RKO (cell line): ENCODE measurements around the gene THTPA.

Experiments
- DNase-seq: peaks from one replicate; pipeline ENCODE4 v3.0.0-alpha.2; 2016; ENCODE audit warnings: low spot score

Gene THTPA, protein sequence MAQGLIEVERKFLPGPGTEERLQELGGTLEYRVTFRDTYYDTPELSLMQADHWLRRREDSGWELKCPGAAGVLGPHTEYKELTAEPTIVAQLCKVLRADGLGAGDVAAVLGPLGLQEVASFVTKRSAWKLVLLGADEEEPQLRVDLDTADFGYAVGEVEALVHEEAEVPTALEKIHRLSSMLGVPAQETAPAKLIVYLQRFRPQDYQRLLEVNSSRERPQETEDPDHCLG

GRCh38 chr14:23555882-23556699 is at the start of gene THTPA:
Gene THTPA, plus strand, starts transcription at chr14:23556271. Its CDS starts 487 bp downstream, at chr14:23556758.
- DNase-seq = peak; percentile 92

- no peak for DNase-seq
Measured at GRCh38 chr14:23512156-23512555, 43.9 kb upstream of the THTPA start.

DNA sequence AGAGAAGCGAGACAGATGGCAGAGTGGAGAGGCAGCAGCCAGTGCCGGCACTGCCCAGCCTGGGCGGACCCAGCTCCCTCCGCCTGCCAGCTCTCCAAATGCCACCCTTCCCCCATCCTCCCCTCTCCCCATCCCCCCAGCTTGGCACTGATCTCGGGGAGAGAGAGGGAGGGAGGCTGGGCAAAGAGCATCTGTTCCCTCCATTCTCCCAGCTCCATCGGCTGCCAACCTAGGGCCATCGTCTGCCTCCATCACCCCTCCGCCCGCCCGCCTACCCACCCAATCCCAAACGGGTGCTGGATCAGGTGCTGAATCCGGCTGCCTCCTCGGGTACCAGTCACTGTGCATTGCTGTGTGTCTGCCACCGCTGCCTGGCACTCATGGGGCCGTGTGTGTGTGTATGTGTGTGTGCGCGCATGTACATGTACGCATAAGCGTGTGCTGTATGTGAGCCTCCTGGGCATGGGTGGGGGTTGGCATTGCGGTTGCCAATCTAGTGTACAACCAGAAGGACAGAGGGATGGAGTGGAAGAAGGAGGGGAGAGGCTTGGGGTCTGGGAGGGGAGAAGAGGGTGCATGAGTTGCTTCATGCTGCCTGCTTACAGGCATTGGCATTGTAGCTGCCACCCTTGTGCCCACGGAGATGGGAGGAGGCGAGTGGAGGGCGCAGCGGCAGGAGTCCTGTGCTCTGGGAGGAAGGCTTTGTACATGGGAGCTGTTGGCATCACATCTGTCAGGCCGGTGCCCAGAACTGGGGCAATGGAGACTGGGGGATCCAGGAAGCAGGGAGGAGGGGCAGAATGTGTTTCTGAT is 42.9 kb upstream of the THTPA start:
- no peak for DNase-seq

DNA sequence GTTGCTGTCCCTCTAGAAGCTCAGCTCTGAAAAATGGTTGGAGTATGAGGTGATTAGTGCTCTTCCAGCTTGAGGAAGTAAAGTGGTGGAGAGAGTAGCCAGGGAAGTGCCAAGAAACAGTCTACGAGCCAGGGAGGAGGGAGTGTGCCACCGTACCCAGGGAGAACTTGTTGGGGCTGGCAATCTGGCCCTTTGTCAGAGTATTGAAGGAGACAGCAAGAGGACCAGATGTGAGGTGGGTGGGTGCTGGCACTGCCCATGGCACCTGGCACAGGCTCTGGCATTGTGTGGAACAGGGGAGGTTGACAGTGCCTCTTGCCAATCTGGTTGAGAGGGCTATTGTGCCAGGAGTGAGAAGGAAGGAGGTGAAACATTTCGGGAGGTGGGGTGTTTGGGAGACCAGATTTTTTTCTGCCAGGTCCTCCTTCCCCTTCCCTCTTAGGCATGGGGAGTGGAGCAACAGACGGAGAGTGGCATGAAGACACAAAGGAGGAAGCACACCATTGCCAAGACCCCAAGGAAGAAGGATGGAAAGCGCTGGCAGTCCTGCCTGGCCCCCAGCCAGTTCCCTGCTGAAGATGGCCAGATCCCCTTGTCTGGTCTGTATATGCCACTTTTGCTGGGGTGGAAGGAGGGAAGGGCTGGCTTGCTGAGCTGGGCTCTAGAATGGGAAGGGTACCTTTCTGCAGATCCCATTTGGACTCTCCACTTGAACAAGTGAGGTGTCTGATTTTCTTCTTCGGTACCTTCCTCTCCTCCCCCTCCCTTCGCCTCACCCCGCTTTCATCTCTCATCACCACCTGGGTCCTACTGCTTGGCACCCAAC is 42.0 kb upstream of the THTPA start:
- no peak for DNase-seq

- no peak for DNase-seq
Measured at GRCh38 chr14:23514644-23514957, 41.5 kb upstream of the THTPA start.

DNA sequence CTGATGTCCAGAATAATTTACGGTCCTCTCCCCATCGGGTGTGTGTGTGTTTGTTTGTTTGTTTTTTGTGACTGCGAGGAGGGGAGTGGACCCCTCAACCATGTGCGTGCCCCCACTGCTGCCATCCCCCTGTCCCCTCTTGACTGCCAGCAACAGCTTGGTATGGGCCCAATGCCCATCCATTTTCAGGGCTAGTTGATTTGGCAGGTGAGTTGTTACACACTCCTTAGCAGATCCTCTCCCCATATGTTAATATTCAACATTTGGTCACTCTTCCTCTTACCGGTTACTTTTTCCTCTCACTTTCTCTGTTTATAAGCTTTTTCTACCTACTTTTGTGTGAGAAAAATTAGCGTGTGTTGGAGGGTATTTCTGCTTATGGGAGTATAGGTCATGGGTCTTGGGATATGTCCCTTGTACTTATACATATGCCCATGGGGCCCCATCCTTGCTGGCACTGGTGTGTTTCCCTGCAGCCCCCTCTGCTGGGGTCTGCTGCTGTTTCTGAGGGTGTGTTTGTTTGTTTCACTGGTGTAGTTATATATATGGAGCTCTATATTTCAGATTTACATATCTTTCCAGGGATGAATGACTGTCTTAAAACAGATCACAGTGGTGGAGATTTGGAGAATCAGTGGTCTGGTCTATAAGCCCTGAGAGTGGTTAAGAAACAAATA is 38.3 kb upstream of the THTPA start:
- DNase-seq = no peak

- no peak for DNase-seq
Measured at GRCh38 chr14:23518709-23519108, 37.4 kb upstream of the THTPA start.

- no peak for DNase-seq
Measured at GRCh38 chr14:23520899-23521533, 35.1 kb upstream of the THTPA start.

GRCh38 chr14:23521785-23522640 is 34.1 kb upstream of the THTPA start:
- no peak for DNase-seq

GRCh38 chr14:23522643-23523198 is 33.4 kb upstream of the THTPA start:
- no peak for DNase-seq

- DNase-seq = no peak
Measured at GRCh38 chr14:23523229-23524016, 32.6 kb upstream of the THTPA start.

DNA sequence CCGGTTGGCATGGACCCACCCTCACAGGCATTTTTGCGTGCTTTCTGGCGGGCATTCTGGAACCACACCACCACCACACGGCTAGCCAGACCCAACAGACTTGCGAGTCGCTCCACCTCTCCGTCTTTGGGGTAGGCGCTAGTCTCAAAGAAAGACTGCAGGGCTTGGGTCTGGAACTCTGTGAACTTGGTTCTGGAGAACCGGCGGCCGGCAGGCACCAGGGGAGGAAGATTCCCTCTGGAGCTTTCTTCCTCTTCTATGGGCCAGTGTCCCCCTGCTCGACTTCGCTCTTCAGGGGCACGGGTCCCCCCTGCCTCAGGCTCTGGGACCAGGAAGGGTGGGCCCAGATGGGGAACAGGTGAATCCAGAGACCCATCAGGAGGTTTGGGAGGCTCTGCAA is 31.1 kb upstream of the THTPA start:
- no peak for DNase-seq

- no peak for DNase-seq
Measured at GRCh38 chr14:23525611-23526010, 30.5 kb upstream of the THTPA start.

DNA sequence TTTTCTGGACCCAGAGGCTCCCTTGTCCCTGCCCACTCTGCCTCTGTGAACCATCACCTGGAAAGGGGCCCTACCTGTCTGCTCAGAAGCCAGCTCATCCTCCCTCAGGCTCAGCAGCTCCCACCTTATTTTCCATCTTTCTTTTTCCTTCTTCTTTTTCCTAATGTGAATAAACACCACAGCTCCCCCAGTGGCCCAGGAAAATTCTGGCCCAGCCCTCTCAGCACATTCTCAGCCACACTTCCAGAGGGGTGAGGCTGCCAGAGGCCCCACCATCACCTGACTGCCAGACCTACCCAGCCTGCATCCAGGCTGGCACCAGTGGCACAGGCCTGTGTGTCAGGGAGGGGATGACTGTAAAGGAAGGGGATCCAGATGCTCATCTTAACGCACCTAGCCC is 27.5 kb upstream of the THTPA start:
- no peak for DNase-seq

DNA sequence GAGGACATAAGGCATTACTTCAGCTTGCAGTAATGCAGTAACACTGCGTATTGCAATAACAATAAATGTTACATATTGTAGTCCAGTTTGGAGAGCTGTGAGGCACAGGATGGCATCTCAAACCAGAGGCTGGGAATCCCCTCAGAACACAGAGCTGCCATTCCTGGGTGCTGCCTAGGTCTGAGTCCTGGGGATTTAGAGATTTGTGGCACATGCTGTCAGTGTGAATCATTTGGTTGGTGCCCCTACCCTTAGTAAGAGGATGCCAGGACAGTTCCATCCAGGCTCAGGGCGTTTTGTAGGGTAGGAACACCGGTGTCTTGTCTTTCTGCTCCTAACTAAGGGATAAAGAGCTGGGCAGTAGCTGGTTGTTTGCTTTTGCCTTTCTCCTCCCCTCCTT is 27.1 kb upstream of the THTPA start:
- DNase-seq = no peak

DNA sequence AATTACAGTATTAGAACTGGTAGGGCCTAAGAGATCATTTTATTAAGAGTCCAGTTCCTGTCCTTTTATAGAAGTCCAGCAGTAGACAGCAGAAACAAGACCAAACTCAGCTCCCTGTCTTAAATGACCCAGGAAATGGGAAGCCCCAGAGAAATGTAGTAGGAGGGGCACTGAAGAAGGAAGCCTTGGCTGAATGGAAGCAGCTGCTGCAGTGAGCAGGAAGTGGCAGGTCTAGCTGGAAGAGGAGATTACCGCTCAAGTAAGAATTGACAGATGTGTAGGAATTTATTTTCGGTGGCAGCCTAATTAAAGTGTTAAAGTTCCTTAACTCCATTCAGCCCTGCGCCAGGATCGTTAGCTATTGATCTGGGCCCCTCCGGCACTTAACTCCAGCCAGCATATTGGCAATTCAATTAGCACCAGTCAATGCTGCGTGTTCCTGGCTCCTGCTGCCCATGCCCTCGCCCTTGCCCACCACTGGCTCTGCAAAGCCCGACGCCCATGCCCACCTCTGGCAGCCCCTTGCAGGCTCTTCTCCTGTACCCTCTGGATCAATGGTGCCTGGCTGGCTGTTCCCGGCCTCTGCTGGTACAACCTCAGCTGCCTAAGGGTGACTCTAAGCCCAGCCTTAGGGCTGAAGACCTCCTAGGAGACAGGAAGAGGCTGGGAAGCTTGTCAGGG is 25.6 kb upstream of the THTPA start:
- DNase-seq = no peak

GRCh38 chr14:23531391-23531790 is 24.7 kb upstream of the THTPA start:
- DNase-seq = no peak

GRCh38 chr14:23532658-23533057 is 23.4 kb upstream of the THTPA start:
- no peak for DNase-seq
